Neural cell (in vitro differentiated cells): ENCODE measurements around the gene SEMA6A. TPM values are rescaled to one million over a fixed set of nuclear protein-coding genes. Genes with fewer than 3 reads are reported as not detected.

Source experiments
- H2AFZ ChIP-seq: fragments of 200-600, 300-800 bp; sonication (generic), shearing (Covaris generic); 2 replicates; pipeline ENCODE4 v1.6.0; 2014; ENCODE audit warnings: low read depth, mild to moderate bottlenecking, antibody characterized with exemption, low read length, moderate library complexity
- H3F3A ChIP-seq: fragments of 200-600 bp; shearing (Covaris generic); 2 replicates; pipeline ENCODE4 v1.6.1; 2016; ENCODE audit warnings: mild to moderate bottlenecking, moderate library complexity, mixed read lengths, antibody characterized with exemption, low read length; ENCODE audit not compliant: insufficient read depth, poor library complexity, severe bottlenecking
- H3K27ac ChIP-seq: fragments of 200-600, 300-800 bp; sonication (generic), shearing (Covaris generic); 2 replicates; pipeline ENCODE4 v1.5.1; 2014; ENCODE audit warnings: mild to moderate bottlenecking, low read length, moderate library complexity
- H3K27me3 ChIP-seq: fragments of 300-800, 200-600 bp; sonication (generic), shearing (Covaris generic); 2 replicates; pipeline ENCODE4 v1.6.0; 2014; ENCODE audit warnings: mild to moderate bottlenecking, low read depth, low read length, moderate library complexity; ENCODE audit not compliant: insufficient read depth
- H3K36me3 ChIP-seq: fragments of 300-800, 200-600 bp; sonication (generic), shearing (Covaris generic); 2 replicates; pipeline ENCODE4 v1.5.1; 2014; ENCODE audit warnings: mild to moderate bottlenecking, antibody characterized with exemption, low read length, moderate library complexity; ENCODE audit not compliant: insufficient read depth
- H3K4me2 ChIP-seq: fragments of 300-800, 200-600 bp; sonication (generic), shearing (Covaris generic); 2 replicates; pipeline ENCODE4 v1.6.0; 2014; ENCODE audit warnings: mild to moderate bottlenecking, low read length
- H3K4me3 ChIP-seq: fragments of 300-800, 200-600 bp; sonication (generic), shearing (Covaris generic); 2 replicates; pipeline ENCODE4 v1.5.1; 2014; ENCODE audit warnings: mild to moderate bottlenecking, low read length, moderate library complexity
- H3K79me2 ChIP-seq: fragments of 200-600 bp; shearing (Covaris generic); replicated peaks from 2 replicates; pipeline ENCODE4 v1.6.0; 2014; ENCODE audit warnings: mild to moderate bottlenecking, low read length, moderate library complexity; ENCODE audit not compliant: insufficient read depth
- H3K9ac ChIP-seq: fragments of 300-800, 200-600 bp; sonication (generic), shearing (Covaris generic); 2 replicates; pipeline ENCODE4 v1.6.1; 2016; ENCODE audit warnings: mild to moderate bottlenecking, low read length, mixed read lengths
- H3K9me2 ChIP-seq: fragments of 200-600 bp; shearing (Covaris generic); 2 replicates; pipeline ENCODE4 v1.6.1; 2016; ENCODE audit warnings: mild to moderate bottlenecking, low read length, mixed read lengths; ENCODE audit not compliant: insufficient read depth
- H3K9me3 ChIP-seq: fragments of 200-600, 300-800 bp; sonication (generic), shearing (Covaris generic); 2 replicates; pipeline ENCODE4 v1.6.1; 2016; ENCODE audit warnings: mild to moderate bottlenecking, mixed run types, low read length, moderate library complexity, mixed read lengths
- H4K20me1 ChIP-seq: fragments of 200-600 bp; shearing (Covaris generic); 2 replicates; pipeline ENCODE4 v1.6.1; 2016; ENCODE audit warnings: mild to moderate bottlenecking, mixed run types; ENCODE audit not compliant: insufficient read depth
- EP300 ChIP-seq: fragments of 450-650 bp; conservative IDR thresholded peaks from 2 replicates; pipeline ENCODE4 v1.6.1; 2014; ENCODE audit warnings: antibody characterized with exemption, mild to moderate bottlenecking, moderate library complexity; ENCODE audit not compliant: poor library complexity, severe bottlenecking
- EZH2 ChIP-seq: fragments of 200-600, 300-800 bp; shearing (Covaris generic), sonication (generic); IDR thresholded peaks from 2 replicates; pipeline ENCODE4 v1.6.1; 2014; ENCODE audit warnings: antibody characterized with exemption, low read length, borderline replicate concordance, mild to moderate bottlenecking; ENCODE audit not compliant: insufficient read depth, poor library complexity, severe bottlenecking
- MXI1 ChIP-seq: fragments of 450-650 bp; conservative IDR thresholded peaks from 2 replicates; pipeline ENCODE4 v1.6.1; 2014; ENCODE audit warnings: antibody characterized with exemption, mild to moderate bottlenecking; ENCODE audit not compliant: poor library complexity, severe bottlenecking
- POLR2AphosphoS5 ChIP-seq: IDR thresholded peaks from 2 replicates; pipeline ENCODE4 v1.6.1; 2012
- RAD21 ChIP-seq: fragments of 450-650 bp; conservative IDR thresholded peaks from 2 replicates; pipeline ENCODE4 v1.6.1; 2014; ENCODE audit warnings: antibody characterized with exemption, mild to moderate bottlenecking, moderate library complexity
- SMC3 ChIP-seq: fragments of 450-650 bp; conservative IDR thresholded peaks from 2 replicates; pipeline ENCODE4 v1.6.1; 2014; ENCODE audit warnings: antibody characterized with exemption, mild to moderate bottlenecking, moderate library complexity; ENCODE audit not compliant: poor library complexity
- TAF1 ChIP-seq: IDR thresholded peaks from 2 replicates; pipeline ENCODE4 v1.6.1; 2012; ENCODE audit warnings: low read depth
- polyA plus RNA-seq: library from polyadenylated mRNA; depleted of rRNA; stranded (reverse); fragments of >200 nt; gene quantifications from 2 replicates; pipeline ENCODE4 v1.2.3, GENCODE V29; 2014
- TF ChIP-seq, protein P1 (sequence below): IDR thresholded peaks from 2 replicates; pipeline ENCODE4 v1.6.1; 2012; ENCODE audit warnings: borderline replicate concordance
- TF ChIP-seq, protein P2 (sequence below): fragments of 450-650 bp; IDR thresholded peaks from 2 replicates; pipeline ENCODE4 v1.5.1; 2014; ENCODE audit warnings: antibody characterized with exemption, mild to moderate bottlenecking, moderate library complexity; ENCODE audit not compliant: poor library complexity, severe bottlenecking

Gene SEMA6A
- polyA plus RNA-seq, 1 donor from 2014 or later: 6.5 TPM

DNA sequence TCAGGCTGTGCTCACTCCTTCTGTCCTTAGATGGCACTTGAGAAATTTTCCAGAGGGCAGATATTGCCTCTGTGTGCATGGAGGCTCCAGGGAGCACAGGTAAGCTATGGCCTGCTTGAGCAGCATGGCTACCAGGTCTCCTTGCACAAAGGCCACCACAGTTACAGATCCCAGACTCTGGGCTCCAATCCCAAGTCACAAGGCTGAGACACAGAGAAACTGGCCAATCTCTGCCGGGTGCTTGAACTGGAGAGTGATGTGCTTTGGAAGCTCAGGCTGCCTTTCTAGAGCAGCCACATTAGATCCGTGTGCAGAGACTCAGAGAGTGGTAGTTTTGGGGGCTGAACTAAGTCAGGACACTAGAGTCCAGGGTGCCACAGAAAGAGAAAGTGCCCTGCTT is 145.7 kb downstream of the SEMA6A start:
- Histone ChIP-seq H3K9me3 (no peaks in the 10 kb centered on the region), H3K9ac (no peak overlapping the region), H3K27ac (no peak overlapping the region), H3K27me3 (no peaks in the 10 kb centered on the region), H3K4me2 (no peak overlapping the region), H3K36me3 (no peaks in the 10 kb centered on the region), H3K4me3 (no peak overlapping the region), H3K79me2 (no peaks in the 10 kb centered on the region), H3K9me2 (no peaks in the 10 kb centered on the region), H3F3A (no peaks in the 10 kb centered on the region), H4K20me1 (no peaks in the 10 kb centered on the region), H2AFZ (no peak overlapping the region)
- TF ChIP-seq SMC3: no peak
- TF ChIP-seq MXI1: no peak
- TF ChIP-seq, protein P1, sequence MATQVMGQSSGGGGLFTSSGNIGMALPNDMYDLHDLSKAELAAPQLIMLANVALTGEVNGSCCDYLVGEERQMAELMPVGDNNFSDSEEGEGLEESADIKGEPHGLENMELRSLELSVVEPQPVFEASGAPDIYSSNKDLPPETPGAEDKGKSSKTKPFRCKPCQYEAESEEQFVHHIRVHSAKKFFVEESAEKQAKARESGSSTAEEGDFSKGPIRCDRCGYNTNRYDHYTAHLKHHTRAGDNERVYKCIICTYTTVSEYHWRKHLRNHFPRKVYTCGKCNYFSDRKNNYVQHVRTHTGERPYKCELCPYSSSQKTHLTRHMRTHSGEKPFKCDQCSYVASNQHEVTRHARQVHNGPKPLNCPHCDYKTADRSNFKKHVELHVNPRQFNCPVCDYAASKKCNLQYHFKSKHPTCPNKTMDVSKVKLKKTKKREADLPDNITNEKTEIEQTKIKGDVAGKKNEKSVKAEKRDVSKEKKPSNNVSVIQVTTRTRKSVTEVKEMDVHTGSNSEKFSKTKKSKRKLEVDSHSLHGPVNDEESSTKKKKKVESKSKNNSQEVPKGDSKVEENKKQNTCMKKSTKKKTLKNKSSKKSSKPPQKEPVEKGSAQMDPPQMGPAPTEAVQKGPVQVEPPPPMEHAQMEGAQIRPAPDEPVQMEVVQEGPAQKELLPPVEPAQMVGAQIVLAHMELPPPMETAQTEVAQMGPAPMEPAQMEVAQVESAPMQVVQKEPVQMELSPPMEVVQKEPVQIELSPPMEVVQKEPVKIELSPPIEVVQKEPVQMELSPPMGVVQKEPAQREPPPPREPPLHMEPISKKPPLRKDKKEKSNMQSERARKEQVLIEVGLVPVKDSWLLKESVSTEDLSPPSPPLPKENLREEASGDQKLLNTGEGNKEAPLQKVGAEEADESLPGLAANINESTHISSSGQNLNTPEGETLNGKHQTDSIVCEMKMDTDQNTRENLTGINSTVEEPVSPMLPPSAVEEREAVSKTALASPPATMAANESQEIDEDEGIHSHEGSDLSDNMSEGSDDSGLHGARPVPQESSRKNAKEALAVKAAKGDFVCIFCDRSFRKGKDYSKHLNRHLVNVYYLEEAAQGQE: no peak
- TF ChIP-seq, protein P2, sequence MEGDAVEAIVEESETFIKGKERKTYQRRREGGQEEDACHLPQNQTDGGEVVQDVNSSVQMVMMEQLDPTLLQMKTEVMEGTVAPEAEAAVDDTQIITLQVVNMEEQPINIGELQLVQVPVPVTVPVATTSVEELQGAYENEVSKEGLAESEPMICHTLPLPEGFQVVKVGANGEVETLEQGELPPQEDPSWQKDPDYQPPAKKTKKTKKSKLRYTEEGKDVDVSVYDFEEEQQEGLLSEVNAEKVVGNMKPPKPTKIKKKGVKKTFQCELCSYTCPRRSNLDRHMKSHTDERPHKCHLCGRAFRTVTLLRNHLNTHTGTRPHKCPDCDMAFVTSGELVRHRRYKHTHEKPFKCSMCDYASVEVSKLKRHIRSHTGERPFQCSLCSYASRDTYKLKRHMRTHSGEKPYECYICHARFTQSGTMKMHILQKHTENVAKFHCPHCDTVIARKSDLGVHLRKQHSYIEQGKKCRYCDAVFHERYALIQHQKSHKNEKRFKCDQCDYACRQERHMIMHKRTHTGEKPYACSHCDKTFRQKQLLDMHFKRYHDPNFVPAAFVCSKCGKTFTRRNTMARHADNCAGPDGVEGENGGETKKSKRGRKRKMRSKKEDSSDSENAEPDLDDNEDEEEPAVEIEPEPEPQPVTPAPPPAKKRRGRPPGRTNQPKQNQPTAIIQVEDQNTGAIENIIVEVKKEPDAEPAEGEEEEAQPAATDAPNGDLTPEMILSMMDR: no peak
- TF ChIP-seq RAD21: no peak
- TF ChIP-seq TAF1: no peak
- no peak for TF ChIP-seq POLR2AphosphoS5

DNA sequence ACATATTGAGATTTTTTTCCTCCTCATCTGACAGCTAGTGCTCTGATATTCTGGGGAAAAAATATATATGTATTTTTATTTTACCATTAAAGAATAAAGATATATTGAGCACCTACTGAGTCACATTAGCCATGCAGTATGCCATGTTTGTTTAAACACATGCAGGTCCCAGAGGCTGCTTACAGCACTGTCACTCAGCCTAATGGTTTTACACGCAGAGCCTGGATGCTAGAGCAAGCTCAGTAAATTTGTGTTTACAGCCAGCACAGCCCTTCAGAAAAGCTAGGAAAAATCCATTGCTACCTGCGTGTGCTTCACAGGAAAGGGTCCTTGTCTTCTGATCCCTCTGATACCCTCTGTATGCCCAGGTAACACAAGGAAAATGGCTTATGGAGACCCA is 146.2 kb downstream of the SEMA6A start:
- Histone ChIP-seq H3K27ac (no peak overlapping the region), H2AFZ (no peak overlapping the region), H3K79me2 (no peaks in the 10 kb centered on the region), H3K27me3 (no peaks in the 10 kb centered on the region), H3F3A (no peaks in the 10 kb centered on the region), H3K4me2 (no peak overlapping the region), H4K20me1 (no peaks in the 10 kb centered on the region), H3K4me3 (no peak overlapping the region), H3K9me3 (no peaks in the 10 kb centered on the region), H3K36me3 (no peaks in the 10 kb centered on the region), H3K9me2 (no peaks in the 10 kb centered on the region), H3K9ac (no peak overlapping the region)
- TF ChIP-seq POLR2AphosphoS5 (peak; percentile 58), RAD21 (no peak)

DNA sequence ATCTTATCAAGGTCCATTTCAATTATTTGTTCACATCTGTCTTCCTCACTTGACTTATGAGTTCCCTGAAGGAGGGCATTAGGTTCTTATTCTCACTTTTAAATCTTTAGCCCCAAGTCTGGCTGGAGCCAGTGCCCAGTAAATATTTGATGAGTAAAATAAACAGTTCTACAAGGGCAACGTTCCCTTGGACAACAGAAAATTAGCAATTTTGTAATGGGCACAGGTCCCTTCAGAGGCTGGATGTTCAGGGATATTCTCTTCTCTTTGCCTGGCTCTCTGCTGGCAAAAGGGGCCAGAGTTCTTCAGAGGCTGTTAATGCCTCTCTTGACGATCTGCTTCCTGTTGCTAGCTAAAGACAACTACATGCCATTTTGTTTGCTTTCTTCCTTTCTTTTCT is 149.7 kb downstream of the SEMA6A start:
- Histone ChIP-seq H3K27ac (no peak overlapping the region), H2AFZ (no peak overlapping the region), H3K27me3 (no peaks in the 10 kb centered on the region), H3K9ac (no peak overlapping the region), H4K20me1 (no peaks in the 10 kb centered on the region), H3K9me2 (no peaks in the 10 kb centered on the region), H3F3A (no peaks in the 10 kb centered on the region), H3K79me2 (no peaks in the 10 kb centered on the region), H3K9me3 (no peaks in the 10 kb centered on the region), H3K4me3 (no peak overlapping the region), H3K36me3 (no peaks in the 10 kb centered on the region), H3K4me2 (no peak overlapping the region)
- no peak for TF ChIP-seq TAF1
- TF ChIP-seq RAD21: no peak
- no peak for TF ChIP-seq EP300
- no peak for TF ChIP-seq MXI1
- TF ChIP-seq, protein P2: no peak
- TF ChIP-seq EZH2: no peak
- no peak for TF ChIP-seq POLR2AphosphoS5
- TF ChIP-seq, protein P1: no peak
- no peak for TF ChIP-seq SMC3
